GM12891 (cell line): ENCODE data around the gene CASR.
"Not testable (repeated sequence)": the region's sequence is repeated elsewhere in the genome, so short reads cannot be mapped to it uniquely, and the experiment has no call there.

Experiments
- DNase-seq: peaks from one replicate; pipeline ENCODE4 v3.0.0; 2011; ENCODE audit warnings: low spot score; ENCODE audit not compliant: insufficient read length
- FAIRE-seq: peaks from 2 replicates; lab custom pipeline; 2011; peaks lifted over from hg19 to GRCh38; lab: Jason Lieb, UNC
- PAX5 ChIP-seq: IDR thresholded peaks from 2 replicates; pipeline ENCODE4 v1.6.1; 2011; ENCODE audit warnings: low read length, moderate library complexity, mild to moderate bottlenecking; ENCODE audit not compliant: insufficient read depth, severe bottlenecking
- POLR2A ChIP-seq: IDR thresholded peaks from 2 replicates; pipeline ENCODE4 v1.6.1; 2011; ENCODE audit warnings: low read depth, low read length, control low read depth
- POLR2AphosphoS5 ChIP-seq: IDR thresholded peaks from 2 replicates; pipeline ENCODE4 v1.6.1; 2011; ENCODE audit warnings: low read depth, low read length, control low read depth
- POU2F2 ChIP-seq: IDR thresholded peaks from 2 replicates; pipeline ENCODE4 v1.6.1; 2011; ENCODE audit warnings: low read depth, mild to moderate bottlenecking, control low read depth, low read length, moderate library complexity
- SPI1 ChIP-seq: IDR thresholded peaks from 2 replicates; pipeline ENCODE4 v1.6.1; 2011; ENCODE audit warnings: low read depth, low read length, control low read depth
- TAF1 ChIP-seq: IDR thresholded peaks from 2 replicates; pipeline ENCODE4 v1.6.1; 2011; ENCODE audit warnings: low read depth, low read length, control low read depth

CASR gene

GRCh38 chr3:122183893-122184590 is 574 bp downstream of the CASR start:
- TF ChIP-seq POU2F2: no peak
- no peak for TF ChIP-seq POLR2AphosphoS5
- no peak for TF ChIP-seq SPI1
- no peak for TF ChIP-seq TAF1
- no peak for TF ChIP-seq POLR2A
- TF ChIP-seq PAX5: no peak
- DNase-seq (no peak), FAIRE-seq (no peak)

- no peak for DNase-seq
- TF ChIP-seq SPI1 (no peak), POLR2AphosphoS5 (no peak), TAF1 (no peak), POLR2A (no peak), PAX5 (no peak), POU2F2 (no peak)
- FAIRE-seq: no peak
These were observed 1.1 kb downstream of the CASR start for GRCh38 chr3:122184591-122184929.

- no peak for DNase-seq
- FAIRE-seq: no peak
- TF ChIP-seq POLR2AphosphoS5: no peak
- TF ChIP-seq POU2F2: no peak
- TF ChIP-seq POLR2A: no peak
- no peak for TF ChIP-seq TAF1
- no peak for TF ChIP-seq PAX5
- TF ChIP-seq SPI1: no peak
These were observed 2.9 kb downstream of the CASR start for GRCh38 chr3:122186372-122186771.

DNA sequence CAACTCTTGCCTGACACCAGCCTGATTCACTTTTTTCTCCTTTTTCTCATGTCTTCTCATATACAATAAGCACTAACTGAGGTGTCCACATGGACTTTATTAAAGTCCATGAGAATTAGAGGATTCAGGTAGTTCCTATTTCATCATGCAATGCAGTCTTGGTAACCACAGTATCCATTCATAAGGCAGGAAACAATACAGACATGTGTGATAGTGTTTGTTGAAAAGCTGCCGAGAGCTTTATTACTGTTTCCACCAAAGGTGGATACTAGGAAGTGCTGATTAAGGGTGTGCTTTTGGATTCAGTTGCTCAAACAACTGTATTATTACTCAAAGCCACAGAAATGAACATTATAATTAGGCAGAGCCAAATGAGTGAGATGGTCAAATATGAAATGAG is 5.3 kb downstream of the CASR start:
- TF ChIP-seq TAF1: no peak
- no peak for TF ChIP-seq PAX5
- no peak for TF ChIP-seq SPI1
- TF ChIP-seq POLR2A: no peak
- TF ChIP-seq POLR2AphosphoS5: no peak
- TF ChIP-seq POU2F2: no peak
- no peak for DNase-seq
- no peak for FAIRE-seq

- no peak for TF ChIP-seq SPI1
- no peak for TF ChIP-seq POU2F2
- no peak for TF ChIP-seq POLR2AphosphoS5
- no peak for TF ChIP-seq TAF1
- no peak for TF ChIP-seq POLR2A
- no peak for DNase-seq
- no peak for FAIRE-seq
These were observed 5.9 kb downstream of the CASR start for GRCh38 chr3:122189357-122189756.

GRCh38 chr3:122190525-122190924 is 7.1 kb downstream of the CASR start:
- FAIRE-seq: no peak
- TF ChIP-seq POU2F2: no peak
- TF ChIP-seq PAX5: no peak
- TF ChIP-seq POLR2A: no peak
- no peak for TF ChIP-seq SPI1
- no peak for TF ChIP-seq POLR2AphosphoS5
- no peak for TF ChIP-seq TAF1
- DNase-seq: no peak

- FAIRE-seq (no peak), DNase-seq (no peak)
- TF ChIP-seq POLR2AphosphoS5 (no peak), PAX5 (no peak), POU2F2 (no peak), TAF1 (no peak), POLR2A (no peak)
These were observed 15.5 kb downstream of the CASR start for GRCh38 chr3:122198966-122199365.

DNA sequence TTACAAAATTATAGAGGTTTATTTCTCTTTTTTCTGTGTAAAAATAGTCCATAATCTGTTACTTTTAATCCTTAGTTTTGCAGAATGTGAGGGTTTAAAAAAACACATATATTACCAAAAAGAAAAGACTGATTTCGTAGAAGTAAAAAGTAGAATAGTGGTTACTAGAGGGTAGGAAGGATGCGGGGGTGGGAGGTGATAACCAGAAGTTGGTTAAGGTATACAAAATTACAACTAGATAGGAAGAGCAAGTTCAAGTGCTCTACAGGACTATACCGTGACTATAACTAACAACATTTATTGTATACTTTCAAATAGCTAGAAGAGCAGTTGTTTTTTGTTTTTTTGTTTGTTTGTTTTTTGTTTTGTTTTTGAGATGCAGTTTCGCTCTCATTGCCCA is 16.1 kb downstream of the CASR start:
- TF ChIP-seq TAF1 (no peak), POU2F2 (no peak), POLR2A (no peak), POLR2AphosphoS5 (no peak), PAX5 (no peak), SPI1 (no peak)
- FAIRE-seq (no peak), DNase-seq (no peak)

DNA sequence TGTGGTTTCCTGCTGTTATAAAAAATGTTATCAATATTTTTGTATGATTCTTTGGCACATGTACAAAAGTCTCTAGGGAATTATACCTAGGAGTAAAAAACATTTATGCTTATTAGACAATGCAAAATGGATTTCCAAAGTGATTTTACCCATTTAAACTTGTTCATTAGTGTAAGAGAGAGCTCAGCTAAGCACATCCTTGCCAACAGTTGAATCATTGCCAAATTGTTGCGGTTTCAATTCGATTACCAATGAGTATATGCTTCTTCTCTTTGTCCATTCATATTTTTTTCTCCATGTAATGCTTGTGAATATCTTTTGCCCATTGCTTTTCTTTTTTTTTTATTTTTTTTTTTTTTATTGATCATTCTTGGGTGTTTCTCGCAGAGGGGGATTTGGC is 17.2 kb downstream of the CASR start:
- TF ChIP-seq POLR2A: no peak
- TF ChIP-seq POLR2AphosphoS5: no peak
- TF ChIP-seq POU2F2: no peak
- TF ChIP-seq PAX5: no peak
- no peak for FAIRE-seq
- no peak for DNase-seq

- FAIRE-seq, DNase-seq: not testable (repeated sequence)
These were observed 18.0 kb downstream of the CASR start for GRCh38 chr3:122201476-122201875.

DNA sequence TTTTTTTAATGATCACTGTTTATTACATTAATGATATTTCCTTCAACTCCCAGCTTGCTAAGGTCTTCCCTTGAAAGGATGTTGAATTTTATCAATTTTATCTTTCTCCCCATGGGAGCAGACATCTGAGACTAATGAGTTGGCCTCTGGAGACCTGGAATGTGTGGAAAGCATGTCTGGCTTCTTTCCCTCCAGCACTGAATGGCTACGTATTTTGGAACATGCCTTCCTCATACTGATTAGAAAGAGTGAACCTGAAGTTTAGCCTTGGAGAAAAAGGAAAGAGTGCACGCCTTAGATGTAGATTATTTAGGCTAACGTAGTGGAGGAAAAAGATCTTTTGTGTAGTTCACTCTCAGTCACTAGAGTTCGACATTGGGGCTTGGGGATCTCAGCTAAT is 25.1 kb downstream of the CASR start:
- no peak for DNase-seq
- no peak for TF ChIP-seq TAF1
- no peak for TF ChIP-seq SPI1
- no peak for TF ChIP-seq PAX5
- no peak for TF ChIP-seq POLR2A
- no peak for TF ChIP-seq POU2F2
- TF ChIP-seq POLR2AphosphoS5: no peak
- no peak for FAIRE-seq
